OCI-LY3 (cell line): ENCODE results near the gene SNAP25.

Source experiments
- H2AFZ ChIP-seq: fragments of 200-600, 300-600 bp; shearing (Covaris generic); 2 replicates; pipeline ENCODE4 v1.6.0; 2014; ENCODE audit warnings: antibody characterized with exemption, low read depth, low read length
- H3K27ac ChIP-seq: fragments of 200-600, 300-600 bp; sonication (generic); 2 replicates; pipeline ENCODE4 v1.5.1; 2014; ENCODE audit warnings: mild to moderate bottlenecking, low read length, moderate library complexity, mixed read lengths
- H3K27me3 ChIP-seq: fragments of 200-600, 300-600 bp; sonication (generic); 2 replicates; pipeline ENCODE4 v1.6.1; 2014; ENCODE audit warnings: low read depth, low read length, mixed read lengths
- H3K36me3 ChIP-seq: fragments of 200-600, 300-600 bp; sonication (generic); replicated peaks from 2 replicates; pipeline ENCODE3; 2014; ENCODE audit warnings: low read depth, low read length, mixed read lengths
- H3K4me1 ChIP-seq: fragments of 300-600, 200-600 bp; sonication (generic); 2 replicates; pipeline ENCODE4 v1.6.1; 2014; ENCODE audit warnings: low read length, mixed read lengths
- H3K4me2 ChIP-seq: fragments of 200-600, 300-600 bp; sonication (generic); 2 replicates; pipeline ENCODE4 v1.6.1; 2014; ENCODE audit warnings: low read length, mixed read lengths
- H3K4me3 ChIP-seq: fragments of 300-600, 200-600 bp; sonication (generic); 2 replicates; pipeline ENCODE4 v1.5.1; 2014; ENCODE audit warnings: antibody characterized with exemption, mild to moderate bottlenecking, low read length, moderate library complexity
- H3K79me2 ChIP-seq: fragments of 300-600, 200-600 bp; shearing (Covaris generic); 2 replicates; pipeline ENCODE4 v1.6.1; 2014; ENCODE audit warnings: mild to moderate bottlenecking, low read length, mixed read lengths
- H3K9ac ChIP-seq: fragments of 300-600, 200-600 bp; shearing (Covaris generic); 2 replicates; pipeline ENCODE4 v1.6.0; 2014; ENCODE audit warnings: mild to moderate bottlenecking, low read length, moderate library complexity
- H3K9me3 ChIP-seq: fragments of 200-600, 300-600 bp; shearing (Covaris generic); 2 replicates; pipeline ENCODE4 v1.6.1; 2014; ENCODE audit warnings: low read length, mixed read lengths; ENCODE audit not compliant: insufficient read depth
- H4K20me1 ChIP-seq: fragments of 200-600, 300-600 bp; sonication (generic); 2 replicates; pipeline ENCODE4 v1.6.1; 2016; ENCODE audit warnings: low read length, mixed read lengths; ENCODE audit not compliant: insufficient read depth
- CTCF ChIP-seq: fragments of 200-600, 300-600 bp; sonication (generic); IDR thresholded peaks from 2 replicates; pipeline ENCODE4 v1.5.1; 2014; ENCODE audit warnings: antibody characterized with exemption, low read length, low read depth
- EZH2phosphoT487 ChIP-seq: fragments of 200-600 bp; shearing (Covaris generic); IDR thresholded peaks from 2 replicates; pipeline ENCODE4 v1.6.1; 2018; ENCODE audit warnings: antibody characterized with exemption, mixed run types, low read depth

The SNAP25 gene

GRCh38 chr20:10280018-10280908 is 61.6 kb downstream of the SNAP25 start:
- no peak overlapping the region for H3K4me2 ChIP-seq
- H3K4me1 ChIP-seq, result no peaks in the 10 kb centered on the region
- no peak overlapping the region for H3K27ac ChIP-seq

GRCh38 chr20:10281911-10282310 is 63.3 kb downstream of the SNAP25 start:
- Histone ChIP-seq H3K9ac (no peak overlapping the region), H3K4me3 (no peak overlapping the region), H3K9me3 (no peaks in the 10 kb centered on the region), H3K4me2 (no peak overlapping the region), H3K27me3 (peaks cover 61% of the 10 kb centered on the region), H4K20me1 (no peaks in the 10 kb centered on the region), H3K4me1 (no peaks in the 10 kb centered on the region), H2AFZ (no peak overlapping the region), H3K79me2 (no peaks in the 10 kb centered on the region), H3K36me3 (no peaks in the 10 kb centered on the region), H3K27ac (no peak overlapping the region)
- TF ChIP-seq EZH2phosphoT487 (no peak), CTCF (no peak)

More at GRCh38 chr20:10280018-10280908, 61.6 kb downstream of the SNAP25 start:
- Histone ChIP-seq H3K27me3 (peaks cover 57% of the 10 kb centered on the region), H3K36me3 (no peaks in the 10 kb centered on the region), H3K9ac (no peak overlapping the region), H4K20me1 (no peaks in the 10 kb centered on the region), H2AFZ (no peak overlapping the region), H3K79me2 (no peaks in the 10 kb centered on the region), H3K4me3 (no peak overlapping the region), H3K9me3 (no peaks in the 10 kb centered on the region)
- TF ChIP-seq EZH2phosphoT487 (no peak), CTCF (no peak)

- no peak overlapping the region for H2AFZ ChIP-seq
- no peak overlapping the region for H3K4me2 ChIP-seq
- TF ChIP-seq EZH2phosphoT487 (no peak), CTCF (no peak)
- no peaks in the 10 kb centered on the region for H3K79me2 ChIP-seq
- H3K27ac ChIP-seq, result no peak overlapping the region
- no peak overlapping the region for H3K4me3 ChIP-seq
- H3K27me3 ChIP-seq, result peaks cover 51% of the 10 kb centered on the region
- H3K9ac ChIP-seq, result no peak overlapping the region
- no peaks in the 10 kb centered on the region for H3K36me3 ChIP-seq
- no peaks in the 10 kb centered on the region for H3K9me3 ChIP-seq
- no peaks in the 10 kb centered on the region for H3K4me1 ChIP-seq
- H4K20me1 ChIP-seq, result no peaks in the 10 kb centered on the region
Measured at GRCh38 chr20:10282979-10283456, 64.4 kb downstream of the SNAP25 start.

GRCh38 chr20:10286356-10286755 is 67.7 kb downstream of the SNAP25 start:
- Histone ChIP-seq H3K27me3 (peaks cover 47% of the 10 kb centered on the region), H3K27ac (no peak overlapping the region), H3K4me3 (no peak overlapping the region), H3K9ac (no peak overlapping the region), H3K79me2 (no peaks in the 10 kb centered on the region), H4K20me1 (no peaks in the 10 kb centered on the region), H3K4me1 (no peaks in the 10 kb centered on the region), H2AFZ (no peak overlapping the region), H3K9me3 (no peaks in the 10 kb centered on the region), H3K36me3 (no peaks in the 10 kb centered on the region), H3K4me2 (no peak overlapping the region)
- no peak for TF ChIP-seq CTCF
- no peak for TF ChIP-seq EZH2phosphoT487
